ENCODE data around the gene S1PR3.

- TF ChIP-seq CTCF (IDR thresholded peaks at IDR 0.05) (no peak), POLR2A (IDR thresholded peaks at IDR 0.05) (no peak)
Measured at GRCh38 chr9:89022902-89023301, 31.6 kb downstream of the S1PR3 start.

All from Peyer's patch (tissue), 4 donors.